ENCODE results near the gene PTPA.

PTPA gene

DNA sequence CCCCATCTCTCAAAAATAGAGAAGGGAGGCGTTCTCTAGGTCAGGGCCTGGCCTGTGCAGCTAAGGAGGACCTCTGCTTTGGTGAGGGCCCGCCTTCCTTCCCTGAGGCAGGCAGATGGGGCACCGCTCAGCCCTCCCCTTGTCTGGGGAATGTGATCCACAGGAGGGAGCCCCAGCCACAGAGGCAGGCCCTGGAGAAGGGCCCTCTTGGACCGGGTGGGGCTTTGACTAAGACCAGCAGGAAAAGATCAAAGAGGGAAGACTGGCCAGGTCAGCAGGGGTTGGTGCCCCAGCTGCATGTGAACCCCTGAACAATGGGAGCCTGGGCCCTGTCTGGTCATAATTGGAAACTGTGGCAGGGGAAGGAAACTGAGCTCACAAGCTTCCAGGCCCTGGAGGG is 21.9 kb downstream of the PTPA start:
- ATAC-seq: no peak
- no peak for TF ChIP-seq SNAI2 (CRISPR knock-in tag; IDR thresholded peaks at IDR 0.05)
- TF ChIP-seq GLIS3 (CRISPR knock-in tag; IDR thresholded peaks at IDR 0.05): no peak
- no peak for TF ChIP-seq ZNF8 (CRISPR knock-in tag; IDR thresholded peaks at IDR 0.05)
- TF ChIP-seq, protein P1, sequence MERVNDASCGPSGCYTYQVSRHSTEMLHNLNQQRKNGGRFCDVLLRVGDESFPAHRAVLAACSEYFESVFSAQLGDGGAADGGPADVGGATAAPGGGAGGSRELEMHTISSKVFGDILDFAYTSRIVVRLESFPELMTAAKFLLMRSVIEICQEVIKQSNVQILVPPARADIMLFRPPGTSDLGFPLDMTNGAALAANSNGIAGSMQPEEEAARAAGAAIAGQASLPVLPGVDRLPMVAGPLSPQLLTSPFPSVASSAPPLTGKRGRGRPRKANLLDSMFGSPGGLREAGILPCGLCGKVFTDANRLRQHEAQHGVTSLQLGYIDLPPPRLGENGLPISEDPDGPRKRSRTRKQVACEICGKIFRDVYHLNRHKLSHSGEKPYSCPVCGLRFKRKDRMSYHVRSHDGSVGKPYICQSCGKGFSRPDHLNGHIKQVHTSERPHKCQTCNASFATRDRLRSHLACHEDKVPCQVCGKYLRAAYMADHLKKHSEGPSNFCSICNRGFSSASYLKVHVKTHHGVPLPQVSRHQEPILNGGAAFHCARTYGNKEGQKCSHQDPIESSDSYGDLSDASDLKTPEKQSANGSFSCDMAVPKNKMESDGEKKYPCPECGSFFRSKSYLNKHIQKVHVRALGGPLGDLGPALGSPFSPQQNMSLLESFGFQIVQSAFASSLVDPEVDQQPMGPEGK (CRISPR knock-in tag; IDR thresholded peaks at IDR 0.05; ENCODE audit: borderline replicate concordance): no peak
- no peak for TF ChIP-seq ZC3H10 (CRISPR knock-in tag; IDR thresholded peaks at IDR 0.05)
- no peak for TF ChIP-seq CSDC2 (CRISPR knock-in tag; IDR thresholded peaks at IDR 0.05)
- TF ChIP-seq BACH2 (CRISPR knock-in tag; IDR thresholded peaks at IDR 0.05; ENCODE audit: borderline replicate concordance): no peak
- no peak for TF ChIP-seq TOX (CRISPR knock-in tag; IDR thresholded peaks at IDR 0.05; ENCODE audit: borderline replicate concordance)
- no peak for TF ChIP-seq ARNTL (CRISPR knock-in tag; IDR thresholded peaks at IDR 0.05; ENCODE audit: borderline replicate concordance, low read depth)
- no peak for TF ChIP-seq ISL1 (CRISPR knock-in tag; IDR thresholded peaks at IDR 0.05)
- TF ChIP-seq ZFP3 (CRISPR knock-in tag; IDR thresholded peaks at IDR 0.05): no peak
- no peak for TF ChIP-seq ZNF565 (CRISPR knock-in tag; conservative IDR thresholded peaks at IDR 0.05; ENCODE audit: low read depth)
- TF ChIP-seq ZNF70 (CRISPR knock-in tag; IDR thresholded peaks at IDR 0.05): no peak

GRCh38 chr9:129135476-129135875 is 24.3 kb downstream of the PTPA start:
- ATAC-seq: no peak
- no peak for TF ChIP-seq ESRRG (CRISPR knock-in tag; IDR thresholded peaks at IDR 0.05)
- TF ChIP-seq BACH2 (CRISPR knock-in tag; IDR thresholded peaks at IDR 0.05; ENCODE audit: borderline replicate concordance): no peak
- TF ChIP-seq TCF4 (CRISPR knock-in tag; IDR thresholded peaks at IDR 0.05; ENCODE audit: borderline replicate concordance): no peak
- TF ChIP-seq CSDC2 (CRISPR knock-in tag; IDR thresholded peaks at IDR 0.05): no peak
- no peak for TF ChIP-seq ISL1 (CRISPR knock-in tag; IDR thresholded peaks at IDR 0.05)
- no peak for TF ChIP-seq ZNF565 (CRISPR knock-in tag; conservative IDR thresholded peaks at IDR 0.05; ENCODE audit: low read depth)
- no peak for TF ChIP-seq TOX (CRISPR knock-in tag; IDR thresholded peaks at IDR 0.05; ENCODE audit: borderline replicate concordance)
- TF ChIP-seq, protein P2, sequence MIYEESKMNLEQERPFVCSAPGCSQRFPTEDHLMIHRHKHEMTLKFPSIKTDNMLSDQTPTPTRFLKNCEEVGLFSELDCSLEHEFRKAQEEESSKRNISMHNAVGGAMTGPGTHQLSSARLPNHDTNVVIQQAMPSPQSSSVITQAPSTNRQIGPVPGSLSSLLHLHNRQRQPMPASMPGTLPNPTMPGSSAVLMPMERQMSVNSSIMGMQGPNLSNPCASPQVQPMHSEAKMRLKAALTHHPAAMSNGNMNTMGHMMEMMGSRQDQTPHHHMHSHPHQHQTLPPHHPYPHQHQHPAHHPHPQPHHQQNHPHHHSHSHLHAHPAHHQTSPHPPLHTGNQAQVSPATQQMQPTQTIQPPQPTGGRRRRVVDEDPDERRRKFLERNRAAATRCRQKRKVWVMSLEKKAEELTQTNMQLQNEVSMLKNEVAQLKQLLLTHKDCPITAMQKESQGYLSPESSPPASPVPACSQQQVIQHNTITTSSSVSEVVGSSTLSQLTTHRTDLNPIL (CRISPR knock-in tag; IDR thresholded peaks at IDR 0.05; ENCODE audit: low read depth): no peak
- no peak for TF ChIP-seq ZC3H10 (CRISPR knock-in tag; IDR thresholded peaks at IDR 0.05)

DNA sequence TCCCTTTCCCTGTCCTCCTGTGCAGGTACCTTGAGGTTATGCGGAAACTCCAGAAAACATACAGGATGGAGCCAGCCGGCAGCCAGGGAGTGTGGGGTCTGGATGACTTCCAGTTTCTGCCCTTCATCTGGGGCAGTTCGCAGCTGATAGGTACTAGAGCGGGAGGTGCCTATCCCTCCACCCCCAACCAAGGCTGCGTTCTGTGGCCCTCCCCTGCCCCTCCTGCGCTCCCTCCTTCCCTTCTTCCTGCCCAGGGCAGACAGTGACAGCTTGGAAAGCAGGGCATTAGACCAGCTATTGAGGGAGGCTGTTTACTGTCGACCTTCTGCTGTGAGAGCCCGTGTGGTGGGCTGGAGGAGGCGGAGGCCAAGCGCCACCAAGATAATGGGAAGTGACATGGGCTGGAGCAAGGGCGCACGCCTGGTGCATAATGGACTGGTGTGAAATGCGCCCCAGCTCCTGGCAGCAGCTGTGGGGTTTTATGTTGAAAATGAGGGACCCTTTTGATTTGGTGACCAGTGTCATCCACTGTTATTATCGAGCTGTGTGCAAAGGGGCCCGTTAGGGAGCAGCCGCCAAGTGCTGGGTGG is 25.3 kb downstream of the PTPA start:
- TF ChIP-seq GLIS3 (CRISPR knock-in tag; IDR thresholded peaks at IDR 0.05) (no peak), ARNTL (CRISPR knock-in tag; IDR thresholded peaks at IDR 0.05; ENCODE audit: borderline replicate concordance, low read depth) (no peak), ESRRG (CRISPR knock-in tag; IDR thresholded peaks at IDR 0.05) (no peak), ISL1 (CRISPR knock-in tag; IDR thresholded peaks at IDR 0.05) (no peak), ZNF565 (CRISPR knock-in tag; conservative IDR thresholded peaks at IDR 0.05; ENCODE audit: low read depth) (no peak), OSR1 (CRISPR knock-in tag; IDR thresholded peaks at IDR 0.05) (no peak)
- TF ChIP-seq, protein P1 (CRISPR knock-in tag; IDR thresholded peaks at IDR 0.05; ENCODE audit: borderline replicate concordance): no peak
- ATAC-seq: no peak

GRCh38 chr9:129137292-129138143 is 26.3 kb downstream of the PTPA start:
- ATAC-seq: no peak

GRCh38 chr9:129138144-129138462 is 26.9 kb downstream of the PTPA start:
- no peak for ATAC-seq
- TF ChIP-seq, protein P1 (CRISPR knock-in tag; IDR thresholded peaks at IDR 0.05; ENCODE audit: borderline replicate concordance): no peak
- no peak for TF ChIP-seq ZNF8 (CRISPR knock-in tag; IDR thresholded peaks at IDR 0.05)
- TF ChIP-seq TCF4 (CRISPR knock-in tag; IDR thresholded peaks at IDR 0.05; ENCODE audit: borderline replicate concordance): no peak
- TF ChIP-seq, protein P3, sequence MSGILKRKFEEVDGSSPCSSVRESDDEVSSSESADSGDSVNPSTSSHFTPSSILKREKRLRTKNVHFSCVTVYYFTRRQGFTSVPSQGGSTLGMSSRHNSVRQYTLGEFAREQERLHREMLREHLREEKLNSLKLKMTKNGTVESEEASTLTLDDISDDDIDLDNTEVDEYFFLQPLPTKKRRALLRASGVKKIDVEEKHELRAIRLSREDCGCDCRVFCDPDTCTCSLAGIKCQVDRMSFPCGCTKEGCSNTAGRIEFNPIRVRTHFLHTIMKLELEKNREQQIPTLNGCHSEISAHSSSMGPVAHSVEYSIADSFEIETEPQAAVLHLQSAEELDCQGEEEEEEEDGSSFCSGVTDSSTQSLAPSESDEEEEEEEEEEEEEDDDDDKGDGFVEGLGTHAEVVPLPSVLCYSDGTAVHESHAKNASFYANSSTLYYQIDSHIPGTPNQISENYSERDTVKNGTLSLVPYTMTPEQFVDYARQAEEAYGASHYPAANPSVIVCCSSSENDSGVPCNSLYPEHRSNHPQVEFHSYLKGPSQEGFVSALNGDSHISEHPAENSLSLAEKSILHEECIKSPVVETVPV (CRISPR knock-in tag; IDR thresholded peaks at IDR 0.05): no peak
- no peak for TF ChIP-seq CSDC2 (CRISPR knock-in tag; IDR thresholded peaks at IDR 0.05)
- no peak for TF ChIP-seq ZC3H10 (CRISPR knock-in tag; IDR thresholded peaks at IDR 0.05)
- no peak for TF ChIP-seq ZFP30 (CRISPR knock-in tag; IDR thresholded peaks at IDR 0.05)
- TF ChIP-seq ISL1 (CRISPR knock-in tag; IDR thresholded peaks at IDR 0.05): no peak
- no peak for TF ChIP-seq OSR1 (CRISPR knock-in tag; IDR thresholded peaks at IDR 0.05)
- TF ChIP-seq, protein P2 (CRISPR knock-in tag; IDR thresholded peaks at IDR 0.05; ENCODE audit: low read depth): no peak

More at GRCh38 chr9:129137292-129138143, 26.3 kb downstream of the PTPA start:
- TF ChIP-seq ZFP30 (CRISPR knock-in tag; IDR thresholded peaks at IDR 0.05): no peak
- TF ChIP-seq SNAI2 (CRISPR knock-in tag; IDR thresholded peaks at IDR 0.05): no peak
- no peak for TF ChIP-seq TOX (CRISPR knock-in tag; IDR thresholded peaks at IDR 0.05; ENCODE audit: borderline replicate concordance)
- TF ChIP-seq CSDC2 (CRISPR knock-in tag; IDR thresholded peaks at IDR 0.05): no peak

All from SK-N-SH treated with all-trans-retinoic acid at 6 μM for 48 hours (cell line).